Caco-2 (cell line): ENCODE results near the gene ZNF133. TPM values are rescaled to one million over a fixed set of nuclear protein-coding genes. Genes with fewer than 3 reads are reported as not detected.

Experiments used
- BruUV-seq: library from RNA; stranded (reverse); fragments of 400-500 nt; replicated peaks from 2 replicates; lab custom pipeline; 2021; lab: Mats Ljungman, UMichigan
- CTCF ChIA-PET: fragments of 300-600 bp; sonication (Branson Sonifier 250); formaldehyde crosslinking; loops from one replicate; lab custom pipeline; 2022; ENCODE audit warnings: antibody characterized with exemption; lab: Charles Lee
- POLR2A ChIA-PET: fragments of 300-600 bp; sonication (Branson Sonifier 250); formaldehyde crosslinking; loops from one replicate; lab custom pipeline; 2022; ENCODE audit warnings: antibody characterized with exemption; lab: Charles Lee
- DNase-seq, 2 experiments: peaks; one replicate each; pipeline versions ENCODE4 v3.0.0 to v3.0.0-alpha.2; 2020 to 2022
- H3K27me3 ChIP-seq: replicated peaks from 2 replicates; pipeline ENCODE4 v1.6.0; 2011; ENCODE audit warnings: low read length; ENCODE audit not compliant: control insufficient read depth, insufficient read depth
- H3K36me3 ChIP-seq: 2 replicates; pipeline ENCODE4 v1.5.1; 2011; ENCODE audit warnings: low read length; ENCODE audit not compliant: control insufficient read depth, insufficient read depth
- H3K4me1 ChIP-seq: fragments of 250-450 bp; sonication (Bioruptor Pico); 2 replicates; pipeline ENCODE4 v1.5.1; 2020; ENCODE audit warnings: mild to moderate bottlenecking
- H3K4me3 ChIP-seq: 2 replicates; pipeline ENCODE4 v1.5.1; 2011; ENCODE audit warnings: low read depth, mild to moderate bottlenecking, control low read depth, low read length
- H3K9me3 ChIP-seq: fragments of 250-450 bp; sonication (Bioruptor Pico); 2 replicates; pipeline ENCODE4 v1.5.1; 2020; ENCODE audit warnings: mild to moderate bottlenecking, moderate library complexity
- H3K27ac Mint-ChIP-seq: one replicate; pipeline ENCODE4 v1.8.0; 2022; ENCODE audit warnings: mixed read lengths; ENCODE audit not compliant: unreplicated experiment
- H3K27me3 Mint-ChIP-seq: one replicate; pipeline ENCODE4 v1.8.0; 2022; ENCODE audit warnings: mixed read lengths; ENCODE audit not compliant: insufficient read depth, unreplicated experiment
- H3K36me3 Mint-ChIP-seq: one replicate; pipeline ENCODE4 v1.8.0; 2022; ENCODE audit warnings: mild to moderate bottlenecking, mixed read lengths; ENCODE audit not compliant: insufficient read depth, unreplicated experiment
- H3K4me1 Mint-ChIP-seq: one replicate; pipeline ENCODE4 v1.8.0; 2022; ENCODE audit warnings: low read depth, mixed read lengths; ENCODE audit not compliant: unreplicated experiment
- H3K4me3 Mint-ChIP-seq: one replicate; pipeline ENCODE4 v1.8.0; 2022; ENCODE audit warnings: mild to moderate bottlenecking, moderate library complexity, mixed read lengths; ENCODE audit not compliant: unreplicated experiment
- H3K9me3 Mint-ChIP-seq: one replicate; pipeline ENCODE4 v1.8.0; 2022; ENCODE audit warnings: mixed read lengths; ENCODE audit not compliant: unreplicated experiment
- CTCF ChIP-seq, 2 experiments: fragments of 200-600 bp in 1 of 2; IDR thresholded peaks; 1 replicate in 1 of 2; 2 replicates in 1 of 2; pipeline versions ENCODE4 v1.5.1 to v1.8.0; 2011 to 2022; ENCODE audit warnings: antibody characterized with exemption in 1 of 2, control low read depth in 1 of 2, inconsistent platforms in 1 of 2, low read depth in 1 of 2, low read length in 1 of 2, mild to moderate bottlenecking in 1 of 2, moderate library complexity in 1 of 2; ENCODE audit not compliant: insufficient read depth in 1 of 2, severe bottlenecking in 1 of 2, unreplicated experiment in 1 of 2
- intact Hi-C: fragments of 100-400 bp; cut with micrococcal nuclease; formaldehyde crosslinking; loops from one replicate; pipeline ENCODE4 v1.10.0; 2022; ENCODE audit not compliant: unreplicated experiment
- total RNA-seq: library from RNA; stranded (reverse); gene quantifications from 2 replicates; pipeline ENCODE4 v1.2.3, GENCODE V29; 2022

The ZNF133 gene
- total RNA-seq, 1 experiment from 2014 or later, result 14.8 TPM

DNA sequence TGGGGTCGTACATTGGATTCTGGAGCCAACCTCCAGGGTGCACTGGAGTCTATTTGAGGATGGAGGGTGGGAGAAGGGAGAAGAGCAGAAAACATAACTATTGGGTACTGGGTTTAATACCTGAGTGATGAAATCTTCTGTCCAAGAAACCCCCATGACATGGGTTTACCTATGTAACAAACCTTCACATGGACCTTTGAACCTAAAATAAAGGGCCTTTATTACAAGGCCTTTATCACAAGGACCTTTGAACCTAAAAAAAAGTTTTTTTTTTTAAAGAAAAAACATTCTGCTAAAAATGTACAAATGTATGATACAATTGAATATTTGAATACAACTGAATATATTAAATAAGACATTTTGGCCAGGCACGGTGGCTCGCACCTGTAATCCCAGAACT, 38.1 kb upstream of the ZNF133 start:
- TF ChIP-seq CTCF (IDR thresholded peaks at IDR 0.05; ENCODE audit: insufficient read depth in 1 of 2, low read depth in 1 of 2, low read length in 1 of 2, severe bottlenecking in 1 of 2, unreplicated experiment in 1 of 2), result no peak
- Histone ChIP-seq H3K9me3 (no peaks in the 10 kb centered on the region), H3K36me3 (no peaks in the 10 kb centered on the region), H3K4me1 (peaks cover 12% of the 10 kb centered on the region), H3K27me3 (no peaks in the 10 kb centered on the region), H3K4me3 (no peak overlapping the region)
- ChIA-PET POLR2A (no interaction called here), CTCF (no interaction called here)
- intact Hi-C loops, result no loop called here
- Mint-ChIP-seq H3K36me3 (no peaks in the 10 kb centered on the region), H3K9me3 (no peaks in the 10 kb centered on the region), H3K27ac (no peak overlapping the region), H3K4me1 (peaks cover 7% of the 10 kb centered on the region), H3K27me3 (no peaks in the 10 kb centered on the region), H3K4me3 (no peak overlapping the region)
- BruUV-seq, result no TSS peak
- no peak for DNase-seq

DNA sequence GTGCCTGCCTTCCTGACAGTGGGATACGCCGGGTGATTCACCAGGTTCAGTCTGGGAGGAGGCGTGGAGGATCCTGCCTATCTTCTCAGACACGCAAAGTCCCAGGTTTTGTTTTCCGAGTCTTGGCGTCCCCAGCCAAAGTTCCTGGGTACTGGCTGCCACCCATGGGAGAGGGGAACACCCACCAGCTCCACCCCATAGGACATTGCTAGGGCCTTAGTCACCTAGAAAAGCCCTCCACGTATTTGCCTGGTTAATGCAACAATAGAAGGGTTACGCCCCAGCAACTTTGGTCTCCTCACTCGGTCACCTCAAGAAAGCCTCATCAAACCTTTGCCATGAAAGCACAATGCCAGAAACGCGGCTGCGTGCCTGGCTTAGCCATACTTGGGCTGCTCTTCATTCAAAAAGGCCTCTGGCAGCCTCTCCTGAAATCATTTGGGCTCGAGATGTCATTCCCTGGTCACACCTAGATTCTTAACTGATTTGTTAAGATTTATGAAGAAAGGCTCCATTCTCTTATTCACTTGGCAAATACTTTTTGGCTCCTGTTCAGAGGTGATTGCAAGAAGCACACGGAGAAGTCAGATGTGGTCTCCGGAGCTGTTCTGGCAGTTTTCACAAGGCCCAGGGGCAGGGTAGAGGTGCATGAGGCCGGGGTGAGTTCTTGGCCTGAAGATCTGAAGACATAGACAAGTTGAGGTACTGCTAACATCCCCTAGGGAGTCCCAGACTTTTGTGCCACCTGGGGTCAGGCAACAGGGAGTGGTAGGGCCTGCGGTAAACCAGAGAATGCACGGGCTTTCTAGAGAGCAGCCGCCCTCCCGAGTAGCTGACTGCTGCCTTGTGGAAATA, 35.5 kb upstream of the ZNF133 start:
- no peak overlapping the region for H3K4me3 Mint-ChIP-seq
- H3K9me3 Mint-ChIP-seq, result no peaks in the 10 kb centered on the region
- no peaks in the 10 kb centered on the region for H3K36me3 Mint-ChIP-seq
- no peak for DNase-seq
- ChIA-PET POLR2A (no interaction called here), CTCF (no interaction called here)
- H3K27ac Mint-ChIP-seq, result no peak overlapping the region
- intact Hi-C loops, result no loop called here
- Histone ChIP-seq H3K36me3 (no peaks in the 10 kb centered on the region), H3K27me3 (no peaks in the 10 kb centered on the region), H3K4me1 (peaks cover 12% of the 10 kb centered on the region), H3K9me3 (no peaks in the 10 kb centered on the region), H3K4me3 (no peak overlapping the region)
- H3K4me1 Mint-ChIP-seq, result peaks cover 17% of the 10 kb centered on the region
- no TSS peak for BruUV-seq
- no peaks in the 10 kb centered on the region for H3K27me3 Mint-ChIP-seq
- no peak for TF ChIP-seq CTCF (IDR thresholded peaks at IDR 0.05; ENCODE audit: insufficient read depth in 1 of 2, low read depth in 1 of 2, low read length in 1 of 2, severe bottlenecking in 1 of 2, unreplicated experiment in 1 of 2)

DNA sequence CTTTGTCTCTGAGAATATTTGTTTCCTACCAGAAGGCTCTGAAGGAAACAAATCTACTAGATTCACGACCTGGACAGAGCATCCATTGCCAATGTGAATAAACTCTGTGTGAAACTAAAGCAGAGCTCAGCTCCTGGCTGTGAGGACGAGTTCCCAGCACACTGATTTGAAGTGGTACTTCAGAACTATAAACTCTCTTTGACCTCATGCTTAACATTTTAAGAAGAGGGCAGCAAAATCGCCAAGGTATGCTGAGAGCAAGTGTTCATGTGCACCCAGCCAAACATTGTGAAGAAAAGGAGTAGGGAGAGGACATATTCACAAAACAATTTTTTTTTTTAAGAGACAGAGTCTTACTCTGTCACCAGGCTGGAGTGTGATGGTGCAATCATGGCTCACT, 33.7 kb upstream of the ZNF133 start:
- H3K36me3 ChIP-seq, result no peaks in the 10 kb centered on the region
- no peak overlapping the region for H3K4me3 Mint-ChIP-seq

More for the DNA sequence above, 33.7 kb upstream of the ZNF133 start:
- no peak for DNase-seq
- intact Hi-C loops, result no loop called here
- Histone ChIP-seq H3K4me1 (peaks cover 10% of the 10 kb centered on the region), H3K4me3 (no peak overlapping the region), H3K27me3 (no peaks in the 10 kb centered on the region), H3K9me3 (no peaks in the 10 kb centered on the region)
- Mint-ChIP-seq H3K4me1 (peaks cover 17% of the 10 kb centered on the region), H3K9me3 (no peaks in the 10 kb centered on the region), H3K36me3 (no peaks in the 10 kb centered on the region), H3K27me3 (no peaks in the 10 kb centered on the region), H3K27ac (no peak overlapping the region)
- no TSS peak for BruUV-seq
- no peak for TF ChIP-seq CTCF (IDR thresholded peaks at IDR 0.05; ENCODE audit: insufficient read depth in 1 of 2, low read depth in 1 of 2, low read length in 1 of 2, severe bottlenecking in 1 of 2, unreplicated experiment in 1 of 2)
- ChIA-PET CTCF (no interaction called here), POLR2A (no interaction called here)
